ES-I3 (cell line): ENCODE measurements around the gene VWF.
"Not testable (repeated sequence)": the region's sequence is repeated elsewhere in the genome, so short reads cannot be mapped to it uniquely, and the experiment has no call there.

Experiments
- H3K36me3 ChIP-seq: 2 replicates; pipeline ENCODE4 v1.6.1; 2013; ENCODE audit warnings: mild to moderate bottlenecking, low read length, control low read depth, moderate library complexity; ENCODE audit not compliant: insufficient read depth
- H3K4me1 ChIP-seq: 2 replicates; pipeline ENCODE4 v1.6.1; 2013; ENCODE audit warnings: mild to moderate bottlenecking, control low read depth, low read length; ENCODE audit not compliant: insufficient read depth
- H3K9ac ChIP-seq: 2 replicates; pipeline ENCODE4 v1.6.1; 2013; ENCODE audit warnings: low read depth, mild to moderate bottlenecking, low read length, moderate library complexity
- H3K9me3 ChIP-seq: 2 replicates; pipeline ENCODE4 v1.6.1; 2013; ENCODE audit warnings: mild to moderate bottlenecking, low read length, moderate library complexity; ENCODE audit not compliant: control insufficient read depth, insufficient read depth

Gene VWF

GRCh38 chr12:6041891-6042290 lies 82.6 kb downstream of the VWF start:
- H3K9me3 ChIP-seq: no peaks in the 10 kb centered on the region
- H3K36me3 ChIP-seq: no peaks in the 10 kb centered on the region
- no peaks in the 10 kb centered on the region; the same call in 1 of the 2 replicates for H3K4me1 ChIP-seq
- H3K9ac ChIP-seq: no peak overlapping the region

GRCh38 chr12:6040815-6041214 lies 83.7 kb downstream of the VWF start:
- H3K36me3 ChIP-seq: no peaks in the 10 kb centered on the region
- H3K9ac ChIP-seq: no peak overlapping the region
- H3K4me1 ChIP-seq: no peaks in the 10 kb centered on the region; the same call in 1 of the 2 replicates
- H3K9me3 ChIP-seq: no peaks in the 10 kb centered on the region

GRCh38 chr12:6039894-6040601 lies 84.4 kb downstream of the VWF start:
- no peaks in the 10 kb centered on the region; the same call in 1 of the 2 replicates for H3K4me1 ChIP-seq
- H3K9ac ChIP-seq: no peak overlapping the region
- no peaks in the 10 kb centered on the region for H3K9me3 ChIP-seq
- H3K36me3 ChIP-seq: no peaks in the 10 kb centered on the region

- Histone ChIP-seq H3K36me3 (no peaks in the 10 kb centered on the region), H3K4me1 (no peaks in the 10 kb centered on the region; the same call in 1 of the 2 replicates), H3K9me3 (no peaks in the 10 kb centered on the region), H3K9ac (no peak overlapping the region)
Measured at GRCh38 chr12:6038160-6038559, 86.3 kb downstream of the VWF start.

GRCh38 chr12:6037459-6037858 lies 87.0 kb downstream of the VWF start:
- Histone ChIP-seq H3K4me1 (no peaks in the 10 kb centered on the region; the same call in 1 of the 2 replicates), H3K9ac (no peak overlapping the region), H3K9me3 (no peaks in the 10 kb centered on the region), H3K36me3 (no peaks in the 10 kb centered on the region)

- no peaks in the 10 kb centered on the region for H3K36me3 ChIP-seq
- H3K9me3 ChIP-seq: no peaks in the 10 kb centered on the region
- H3K4me1 ChIP-seq: no peaks in the 10 kb centered on the region
- no peak overlapping the region for H3K9ac ChIP-seq
Measured at GRCh38 chr12:6036509-6036908, 88.0 kb downstream of the VWF start.

GRCh38 chr12:6034596-6034995 lies 89.9 kb downstream of the VWF start:
- no peaks in the 10 kb centered on the region for H3K4me1 ChIP-seq

GRCh38 chr12:6033546-6033945 lies 90.9 kb downstream of the VWF start:
- Histone ChIP-seq H3K9ac (no peak overlapping the region), H3K9me3 (no peaks in the 10 kb centered on the region), H3K4me1 (no peaks in the 10 kb centered on the region), H3K36me3 (no peaks in the 10 kb centered on the region)

More at GRCh38 chr12:6034596-6034995, 89.9 kb downstream of the VWF start:
- Histone ChIP-seq H3K36me3 (no peaks in the 10 kb centered on the region), H3K9me3 (no peaks in the 10 kb centered on the region), H3K9ac (no peak overlapping the region)

- Histone ChIP-seq H3K9ac (no peak overlapping the region), H3K9me3 (no peaks in the 10 kb centered on the region), H3K4me1 (no peaks in the 10 kb centered on the region), H3K36me3 (no peaks in the 10 kb centered on the region)
Measured at GRCh38 chr12:6032726-6033125, 91.7 kb downstream of the VWF start.

GRCh38 chr12:6031001-6031400 lies 93.5 kb downstream of the VWF start:
- Histone ChIP-seq H3K36me3 (no peaks in the 10 kb centered on the region), H3K9me3 (no peaks in the 10 kb centered on the region), H3K4me1 (no peaks in the 10 kb centered on the region), H3K9ac (no peak overlapping the region)

GRCh38 chr12:6030081-6030480 lies 94.4 kb downstream of the VWF start:
- Histone ChIP-seq H3K9ac (no peak overlapping the region), H3K4me1 (no peaks in the 10 kb centered on the region), H3K36me3 (no peaks in the 10 kb centered on the region), H3K9me3 (no peaks in the 10 kb centered on the region)

- H3K9ac ChIP-seq: no peak overlapping the region
- H3K36me3 ChIP-seq: no peaks in the 10 kb centered on the region
- H3K9me3 ChIP-seq: no peaks in the 10 kb centered on the region
- no peaks in the 10 kb centered on the region for H3K4me1 ChIP-seq
Measured at GRCh38 chr12:6029401-6029800, 95.1 kb downstream of the VWF start.

GRCh38 chr12:6026998-6027397 lies 97.5 kb downstream of the VWF start:
- no peak overlapping the region for H3K9ac ChIP-seq
- no peaks in the 10 kb centered on the region for H3K36me3 ChIP-seq
- H3K9me3 ChIP-seq: no peaks in the 10 kb centered on the region
- H3K4me1 ChIP-seq: no peaks in the 10 kb centered on the region

- not testable (repeated sequence) for H3K4me1 ChIP-seq, H3K9me3 ChIP-seq, H3K9ac ChIP-seq, H3K36me3 ChIP-seq
Measured at GRCh38 chr12:6025703-6026298, 98.7 kb downstream of the VWF start.

GRCh38 chr12:6024066-6024465 lies 100.4 kb downstream of the VWF start:
- not testable (repeated sequence) for H3K9me3 ChIP-seq, H3K4me1 ChIP-seq, H3K9ac ChIP-seq, H3K36me3 ChIP-seq
